Endothelial cell of umbilical vein (primary cell): ENCODE results near the gene KCND2. TPM values are rescaled to one million over a fixed set of nuclear protein-coding genes. Genes with fewer than 3 reads are reported as not detected.

Experiments
- BruUV-seq: library from RNA; stranded (reverse); fragments of 400-500 nt; replicated peaks from 2 replicates; lab custom pipeline; 2021; lab: Mats Ljungman, UMichigan
- CTCF ChIA-PET: fragments of 300-600, 350-600 bp; sonication (Branson Sonifier 250); formaldehyde crosslinking; loops from one replicate; lab custom pipeline; 2021; ENCODE audit warnings: antibody characterized with exemption, inconsistent platforms; lab: Charles Lee
- POLR2A ChIA-PET: fragments of 300-600, 350-600 bp; sonication (Branson Sonifier 250); formaldehyde crosslinking; loops from one replicate; lab custom pipeline; 2021; ENCODE audit warnings: antibody characterized with exemption, inconsistent platforms; lab: Charles Lee
- DNase-seq: peaks from one replicate; pipeline ENCODE4 v3.0.0-alpha.2; 2011; ENCODE audit warnings: low read depth, low spot score
- FAIRE-seq: peaks from 2 replicates; lab custom pipeline; 2011; peaks lifted over from hg19 to GRCh38; lab: Jason Lieb, UNC
- H2AFZ ChIP-seq: 2 replicates; pipeline ENCODE4 v1.6.0; 2012; ENCODE audit warnings: low read depth, low read length, control low read depth, inconsistent platforms
- H3K27ac ChIP-seq: 2 replicates; pipeline ENCODE4 v1.5.1; 2011; ENCODE audit warnings: low read depth, mild to moderate bottlenecking, control low read depth, low read length, moderate library complexity; ENCODE audit not compliant: insufficient read depth
- H3K27me3 ChIP-seq, 2 experiments: 2 replicates each; pipeline versions ENCODE4 v1.6.0 to v1.6.1; 2011; ENCODE audit warnings: low read length in 2 of 2, mixed read lengths in 1 of 2; ENCODE audit not compliant: control insufficient read depth in 2 of 2, insufficient read depth in 2 of 2
- H3K36me3 ChIP-seq, 2 experiments: 2 replicates in 1 of 2; 3 replicates in 1 of 2; pipeline ENCODE4 v1.5.1; 2011; ENCODE audit warnings: low read length in 2 of 2, mild to moderate bottlenecking in 1 of 2, moderate library complexity in 1 of 2; ENCODE audit not compliant: control insufficient read depth in 2 of 2, insufficient read depth in 2 of 2; ENCODE audit errors: extremely low read depth in 1 of 2
- H3K4me1 ChIP-seq: 3 replicates; pipeline ENCODE4 v1.5.1; 2011; ENCODE audit warnings: mild to moderate bottlenecking, low read length; ENCODE audit not compliant: control insufficient read depth, insufficient read depth; ENCODE audit errors: extremely low read depth
- H3K4me2 ChIP-seq: 2 replicates; pipeline ENCODE4 v1.6.1; 2011; ENCODE audit warnings: low read length, control low read depth, mixed read lengths; ENCODE audit not compliant: insufficient read depth
- H3K4me3 ChIP-seq, 3 experiments: fragments of 200-600 bp in 1 of 3; sonication (generic), shearing (Covaris generic) in 1 of 3; replicated peaks in 1 of 3; 2 replicates each; pipeline ENCODE4 v1.5.1; 2011 to 2016; ENCODE audit warnings: control low read depth in 3 of 3, low read length in 3 of 3, mild to moderate bottlenecking in 2 of 3, inconsistent platforms in 1 of 3, low read depth in 1 of 3, moderate library complexity in 1 of 3; ENCODE audit not compliant: insufficient read depth in 1 of 3
- H3K79me2 ChIP-seq: 2 replicates; pipeline ENCODE4 v1.6.0; 2012; ENCODE audit warnings: low read length, inconsistent platforms; ENCODE audit not compliant: control insufficient read depth, insufficient read depth
- H3K9ac ChIP-seq: replicated peaks from 2 replicates; pipeline ENCODE3; 2011; ENCODE audit warnings: low read length, control low read depth; ENCODE audit not compliant: insufficient read depth; ENCODE audit errors: extremely low read depth
- H3K9me1 ChIP-seq: replicated peaks from 3 replicates; pipeline ENCODE4 v1.6.0; 2011; ENCODE audit warnings: mild to moderate bottlenecking, low read length; ENCODE audit not compliant: control insufficient read depth, insufficient read depth; ENCODE audit errors: extremely low read depth
- H3K9me3 ChIP-seq: replicated peaks from 2 replicates; pipeline ENCODE4 v1.5.1; 2012; ENCODE audit warnings: low read length, inconsistent platforms; ENCODE audit not compliant: control insufficient read depth, insufficient read depth
- H4K20me1 ChIP-seq: replicated peaks from 2 replicates; pipeline ENCODE3; 2011; ENCODE audit warnings: mild to moderate bottlenecking, low read length; ENCODE audit not compliant: control insufficient read depth, insufficient read depth; ENCODE audit errors: extremely low read depth
- EZH2 ChIP-seq: IDR thresholded peaks from 2 replicates; pipeline ENCODE4 v1.6.1; 2012; ENCODE audit warnings: borderline replicate concordance, low read depth, mild to moderate bottlenecking, moderate library complexity, low read length, inconsistent platforms; ENCODE audit not compliant: severe bottlenecking
- FOS ChIP-seq: IDR thresholded peaks from 2 replicates; pipeline ENCODE4 v1.6.1; 2011; ENCODE audit warnings: mild to moderate bottlenecking, low read length, moderate library complexity, borderline replicate concordance; ENCODE audit not compliant: insufficient read depth
- GATA2 ChIP-seq: IDR thresholded peaks from 2 replicates; pipeline ENCODE4 v1.7.0; 2011; ENCODE audit warnings: low read depth, mild to moderate bottlenecking, moderate library complexity, mixed read lengths, low read length; ENCODE audit not compliant: insufficient read length, insufficient read depth
- JUN ChIP-seq: IDR thresholded peaks from 2 replicates; pipeline ENCODE4 v1.6.1; 2011; ENCODE audit warnings: borderline replicate concordance, low read depth; ENCODE audit not compliant: insufficient read length, insufficient read depth
- MYC ChIP-seq: IDR thresholded peaks from one replicate; pipeline ENCODE4 v1.6.1; 2011; ENCODE audit warnings: mild to moderate bottlenecking, low read depth, low read length
- POLR2A ChIP-seq: IDR thresholded peaks from 2 replicates; pipeline ENCODE4 v1.6.1; 2012; ENCODE audit warnings: low read depth, mild to moderate bottlenecking, control low read depth, low read length
- POLR2AphosphoS5 ChIP-seq: IDR thresholded peaks from 2 replicates; pipeline ENCODE4 v1.6.1; 2012; ENCODE audit warnings: low read depth, mild to moderate bottlenecking, control low read depth, low read length, moderate library complexity; ENCODE audit not compliant: insufficient read depth
- dilution Hi-C: fragments of 300-500 bp; cut with MboI; formaldehyde crosslinking; loops from one replicate; pipeline ENCODE4 v1.15.0; 2019; ENCODE audit warnings: low sequenced_read_pairs; ENCODE audit not compliant: extremely low pct_ligation_motif_present
- intact Hi-C: fragments of 100-400 bp; cut with micrococcal nuclease; formaldehyde crosslinking; loops from one replicate; pipeline ENCODE4 v1.10.0; 2022
- polyA plus RNA-seq, 4 experiments: library from polyadenylated mRNA; depleted of rRNA in 3 of 4; stranded (reverse) in 3 of 4; unstranded in 1 of 4; fragments of >200 nt; gene quantifications; 2 replicates each; pipeline versions ENCODE4 v1.2.1 to v1.2.3, GENCODE V29; 2011 to 2012; ENCODE audit warnings: missing spikeins in 1 of 4
- total RNA-seq: library from RNA; stranded (reverse); gene quantifications from 2 replicates; pipeline ENCODE4 v1.2.3, GENCODE V29; 2021
- TF ChIP-seq, protein P1 (sequence below), 2 donors: IDR thresholded peaks; 1 replicate in 1 of 2; 2 replicates in 1 of 2; pipeline ENCODE4 v1.5.1; 2011; ENCODE audit warnings: low read length in 2 of 2, mild to moderate bottlenecking in 2 of 2, moderate library complexity in 2 of 2, control low read depth in 1 of 2, inconsistent platforms in 1 of 2, low read depth in 1 of 2; ENCODE audit not compliant: insufficient read depth in 1 of 2; ENCODE audit errors: extremely low read depth in 1 of 2
- TF ChIP-seq, protein P2 (sequence below): IDR thresholded peaks from 2 replicates; pipeline ENCODE4 v1.6.1; 2011; ENCODE audit not compliant: insufficient read depth, insufficient read length

Gene KCND2
- total and polyA plus RNA-seq, 2 donors (not counting 3 experiments of a cell fraction or from before 2014, with no cell fraction given): not detected

GRCh38 chr7:120709252-120709971, 436.4 kb downstream of the KCND2 start:
- Histone ChIP-seq H3K9me1 (no peaks in the 10 kb centered on the region), H3K4me1 (no peaks in the 10 kb centered on the region), H3K79me2 (no peaks in the 10 kb centered on the region), H3K4me3 (no peak overlapping the region), H3K9ac (no peak overlapping the region), H3K36me3 (no peaks in the 10 kb centered on the region), H3K4me2 (no peak overlapping the region), H4K20me1 (no peaks in the 10 kb centered on the region), H2AFZ (no peak overlapping the region), H3K27ac (no peak overlapping the region), H3K27me3 (peaks cover 0 to 2% of the 10 kb centered on the region in 2 experiments), H3K9me3 (no peaks in the 10 kb centered on the region)
- no peak for FAIRE-seq
- no TSS peak for BruUV-seq
- POLR2A ChIA-PET: no interaction called here
- CTCF ChIA-PET: interaction anchor here (1.0 to 3.6 kb wide), 5 partner anchors 9 to 774 kb away, joined by 3 to 12 read pairs (median 7); no protein-coding TSS in a partner anchor
- dilution Hi-C loops: no loop called here
- no peak for DNase-seq
- TF ChIP-seq, protein P1, sequence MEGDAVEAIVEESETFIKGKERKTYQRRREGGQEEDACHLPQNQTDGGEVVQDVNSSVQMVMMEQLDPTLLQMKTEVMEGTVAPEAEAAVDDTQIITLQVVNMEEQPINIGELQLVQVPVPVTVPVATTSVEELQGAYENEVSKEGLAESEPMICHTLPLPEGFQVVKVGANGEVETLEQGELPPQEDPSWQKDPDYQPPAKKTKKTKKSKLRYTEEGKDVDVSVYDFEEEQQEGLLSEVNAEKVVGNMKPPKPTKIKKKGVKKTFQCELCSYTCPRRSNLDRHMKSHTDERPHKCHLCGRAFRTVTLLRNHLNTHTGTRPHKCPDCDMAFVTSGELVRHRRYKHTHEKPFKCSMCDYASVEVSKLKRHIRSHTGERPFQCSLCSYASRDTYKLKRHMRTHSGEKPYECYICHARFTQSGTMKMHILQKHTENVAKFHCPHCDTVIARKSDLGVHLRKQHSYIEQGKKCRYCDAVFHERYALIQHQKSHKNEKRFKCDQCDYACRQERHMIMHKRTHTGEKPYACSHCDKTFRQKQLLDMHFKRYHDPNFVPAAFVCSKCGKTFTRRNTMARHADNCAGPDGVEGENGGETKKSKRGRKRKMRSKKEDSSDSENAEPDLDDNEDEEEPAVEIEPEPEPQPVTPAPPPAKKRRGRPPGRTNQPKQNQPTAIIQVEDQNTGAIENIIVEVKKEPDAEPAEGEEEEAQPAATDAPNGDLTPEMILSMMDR (IDR thresholded peaks at IDR 0.05; ENCODE audit: extremely low read depth in 1 of 2, insufficient read depth in 1 of 2, low read depth in 1 of 2, low read length in 2 of 2): no peak
- TF ChIP-seq GATA2 (no peak), JUN (no peak), FOS (no peak), MYC (no peak), POLR2AphosphoS5 (no peak), POLR2A (no peak), EZH2 (no peak)
- TF ChIP-seq, protein P2, sequence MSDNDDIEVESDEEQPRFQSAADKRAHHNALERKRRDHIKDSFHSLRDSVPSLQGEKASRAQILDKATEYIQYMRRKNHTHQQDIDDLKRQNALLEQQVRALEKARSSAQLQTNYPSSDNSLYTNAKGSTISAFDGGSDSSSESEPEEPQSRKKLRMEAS: no peak
- intact Hi-C loops: no loop called here
